IPS-20b (cell line): ENCODE data around the gene SLC25A34.

ENCODE experiments used
- H3K27ac ChIP-seq: one replicate; pipeline ENCODE4 v1.5.1; 2013; ENCODE audit warnings: low read length
- H3K27me3 ChIP-seq: 2 replicates; pipeline ENCODE4 v1.6.1; 2013; ENCODE audit warnings: mild to moderate bottlenecking, low read length, inconsistent platforms; ENCODE audit not compliant: insufficient read depth
- H3K36me3 ChIP-seq: 2 replicates; pipeline ENCODE4 v1.6.1; 2013; ENCODE audit warnings: low read depth, mild to moderate bottlenecking, inconsistent platforms, low read length, moderate library complexity; ENCODE audit not compliant: insufficient read depth
- H3K4me1 ChIP-seq: 2 replicates; pipeline ENCODE4 v1.6.1; 2013; ENCODE audit warnings: mild to moderate bottlenecking, control low read depth, inconsistent platforms, low read length, moderate library complexity; ENCODE audit not compliant: insufficient read depth
- H3K4me3 ChIP-seq: 2 replicates; pipeline ENCODE4 v1.5.1; 2013; ENCODE audit warnings: mild to moderate bottlenecking, low read length, inconsistent platforms
- H3K9ac ChIP-seq: 2 replicates; pipeline ENCODE4 v1.6.1; 2013; ENCODE audit warnings: low read depth, mild to moderate bottlenecking, inconsistent platforms, low read length, moderate library complexity
- H3K9me3 ChIP-seq: 2 replicates; pipeline ENCODE4 v1.6.1; 2013; ENCODE audit warnings: mild to moderate bottlenecking, low read depth, low read length, inconsistent platforms; ENCODE audit not compliant: insufficient read depth

The SLC25A34 gene

DNA sequence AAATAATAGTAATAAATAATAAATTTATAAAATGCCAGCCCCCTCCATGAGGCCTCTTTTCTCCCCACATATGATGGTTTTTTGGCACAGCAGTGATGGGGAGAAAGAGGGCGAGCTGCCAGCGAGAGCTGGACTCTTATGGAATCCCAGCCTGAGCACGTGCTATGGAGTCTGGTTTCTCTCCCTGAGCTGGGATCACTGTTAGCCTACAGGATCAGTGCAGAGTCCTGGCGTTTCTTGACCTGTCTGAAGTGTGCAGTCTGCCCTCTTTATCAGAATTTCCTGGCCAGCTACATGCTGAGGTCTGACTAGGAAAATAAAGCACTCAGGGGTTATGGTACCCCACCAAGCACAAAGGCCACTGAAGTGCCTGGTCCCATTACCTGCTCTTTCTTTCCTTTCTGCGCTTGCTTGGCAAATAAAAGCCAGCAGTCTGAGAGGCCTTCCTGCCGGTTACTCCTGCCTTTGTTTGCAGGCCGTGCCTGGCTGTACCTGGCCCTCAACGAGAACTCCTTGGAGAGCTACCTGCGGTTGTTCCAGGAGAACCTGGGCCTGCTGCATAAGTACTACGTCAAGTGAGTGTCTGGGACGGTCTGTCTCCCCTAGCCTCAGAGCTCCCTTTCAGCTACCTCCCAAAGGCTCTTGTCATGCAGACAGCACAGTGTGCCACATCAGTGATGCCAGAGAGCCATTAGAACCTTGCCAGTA lies 18.5 kb upstream of the SLC25A34 start:
- no peaks in the 10 kb centered on the region for H3K4me1 ChIP-seq
- H3K9me3 ChIP-seq: no peaks in the 10 kb centered on the region
- H3K36me3 ChIP-seq: peaks cover 53% of the 10 kb centered on the region
- H3K9ac ChIP-seq: no peak overlapping the region
- H3K4me3 ChIP-seq: no peak overlapping the region
- no peak overlapping the region for H3K27ac ChIP-seq
- no peaks in the 10 kb centered on the region for H3K27me3 ChIP-seq

DNA sequence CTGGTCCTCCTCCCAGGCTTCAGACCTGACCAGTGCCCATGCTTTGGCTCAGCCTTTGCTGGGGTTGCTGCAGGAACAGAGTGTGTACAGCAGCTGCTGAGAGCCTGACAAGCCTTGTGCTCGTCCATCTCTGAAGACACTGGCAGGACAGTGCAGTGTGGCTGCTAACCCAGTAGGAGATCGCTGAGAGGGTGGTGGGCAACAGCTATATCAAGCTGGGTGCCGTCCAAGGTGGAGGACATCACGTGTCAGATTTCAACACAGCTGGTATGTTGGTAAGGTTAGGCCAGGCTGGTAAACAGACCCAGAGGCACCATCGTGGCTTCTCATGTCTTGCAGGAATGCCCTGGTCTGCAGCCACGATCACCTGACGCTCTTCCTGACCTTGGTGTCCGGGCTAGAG lies 17.9 kb upstream of the SLC25A34 start:
- Histone ChIP-seq H3K4me3 (no peak overlapping the region), H3K36me3 (peaks cover 58% of the 10 kb centered on the region), H3K9ac (no peak overlapping the region), H3K4me1 (no peaks in the 10 kb centered on the region), H3K27me3 (no peaks in the 10 kb centered on the region), H3K9me3 (no peaks in the 10 kb centered on the region), H3K27ac (no peak overlapping the region)

DNA sequence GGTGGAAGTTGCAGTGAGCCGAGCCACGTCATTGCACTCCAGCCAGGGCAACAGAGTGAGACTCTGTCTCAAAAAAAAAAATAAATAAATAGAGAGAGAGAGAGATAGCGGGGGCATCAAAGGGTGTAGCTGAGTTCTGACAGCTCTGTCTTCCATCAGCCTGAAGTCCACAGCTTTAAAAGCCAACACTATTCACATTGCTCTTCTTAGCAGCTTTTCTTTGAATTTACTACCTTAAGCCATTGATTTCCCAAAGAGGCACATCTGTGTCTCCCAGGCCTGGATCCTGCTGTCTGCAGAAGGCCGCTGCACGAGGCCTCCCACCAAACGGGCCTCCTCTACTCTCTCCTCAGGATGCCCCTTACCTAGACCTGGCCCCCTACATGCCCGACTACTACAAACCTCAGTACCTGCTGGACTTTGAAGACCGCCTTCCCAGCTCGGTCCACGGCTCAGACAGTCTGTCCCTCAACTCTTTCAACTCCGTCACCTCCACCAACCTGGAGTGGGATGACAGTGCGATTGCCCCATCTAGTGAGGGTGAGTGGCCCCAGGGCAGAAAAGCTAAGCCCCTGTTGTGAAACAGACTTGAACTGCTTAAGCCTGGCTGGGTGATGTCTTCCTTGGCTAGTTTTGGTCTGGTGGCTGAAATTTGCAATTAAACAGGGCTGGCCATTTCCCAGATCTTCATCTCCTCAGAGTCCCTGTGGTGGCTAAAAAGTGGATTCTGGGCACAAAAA lies 16.5 kb upstream of the SLC25A34 start:
- Histone ChIP-seq H3K9ac (no peak overlapping the region), H3K36me3 (peaks cover 58% of the 10 kb centered on the region), H3K9me3 (no peaks in the 10 kb centered on the region), H3K4me1 (no peaks in the 10 kb centered on the region), H3K27ac (no peak overlapping the region), H3K27me3 (no peaks in the 10 kb centered on the region), H3K4me3 (no peak overlapping the region)

DNA sequence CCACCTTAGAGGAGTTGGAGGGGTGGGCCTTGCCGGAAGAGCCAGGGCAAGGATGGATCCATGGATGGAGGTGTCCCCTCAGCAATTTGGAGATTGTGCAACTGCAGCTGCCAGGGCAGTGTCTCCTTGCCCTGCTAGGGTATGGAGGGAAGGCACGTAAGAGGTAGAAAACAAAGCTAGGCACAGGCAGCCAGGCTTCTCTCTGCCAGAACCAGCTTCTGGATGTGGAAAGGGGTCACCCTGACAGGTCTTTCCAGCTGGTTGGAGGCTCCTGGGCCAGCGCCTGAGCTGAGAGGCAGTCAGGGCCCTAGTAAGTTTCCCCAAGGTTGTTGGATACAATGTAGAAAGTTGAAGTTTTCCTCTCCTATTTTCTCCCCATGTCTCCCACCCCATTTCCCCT lies 15.2 kb upstream of the SLC25A34 start:
- Histone ChIP-seq H3K9ac (no peak overlapping the region), H3K4me3 (no peak overlapping the region), H3K27ac (no peak overlapping the region), H3K36me3 (peaks cover 65% of the 10 kb centered on the region), H3K27me3 (no peaks in the 10 kb centered on the region), H3K4me1 (no peaks in the 10 kb centered on the region), H3K9me3 (no peaks in the 10 kb centered on the region)

DNA sequence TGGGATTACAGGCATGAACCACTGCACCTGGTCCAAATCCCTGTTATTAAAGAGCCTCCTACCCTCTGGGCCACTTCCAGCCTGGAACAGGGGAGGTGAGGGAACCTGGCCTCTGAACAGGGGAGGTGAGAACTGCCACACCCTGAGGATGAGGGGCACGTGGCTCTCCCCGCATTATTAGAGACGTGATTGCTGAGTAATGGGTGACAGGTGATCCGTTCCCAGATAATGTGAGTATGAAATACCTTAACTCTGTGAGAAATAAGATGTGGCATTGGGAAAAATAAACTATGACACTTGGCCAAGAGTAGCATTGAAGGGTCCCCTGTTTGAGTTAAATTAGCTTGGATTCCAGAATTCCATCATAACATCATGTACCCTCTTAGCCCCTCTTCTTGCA lies 13.6 kb upstream of the SLC25A34 start:
- H3K36me3 ChIP-seq: peaks cover 59% of the 10 kb centered on the region
- no peaks in the 10 kb centered on the region for H3K9me3 ChIP-seq
- no peak overlapping the region for H3K27ac ChIP-seq
- no peak overlapping the region for H3K4me3 ChIP-seq
- no peaks in the 10 kb centered on the region for H3K27me3 ChIP-seq
- H3K9ac ChIP-seq: no peak overlapping the region
- no peaks in the 10 kb centered on the region for H3K4me1 ChIP-seq

DNA sequence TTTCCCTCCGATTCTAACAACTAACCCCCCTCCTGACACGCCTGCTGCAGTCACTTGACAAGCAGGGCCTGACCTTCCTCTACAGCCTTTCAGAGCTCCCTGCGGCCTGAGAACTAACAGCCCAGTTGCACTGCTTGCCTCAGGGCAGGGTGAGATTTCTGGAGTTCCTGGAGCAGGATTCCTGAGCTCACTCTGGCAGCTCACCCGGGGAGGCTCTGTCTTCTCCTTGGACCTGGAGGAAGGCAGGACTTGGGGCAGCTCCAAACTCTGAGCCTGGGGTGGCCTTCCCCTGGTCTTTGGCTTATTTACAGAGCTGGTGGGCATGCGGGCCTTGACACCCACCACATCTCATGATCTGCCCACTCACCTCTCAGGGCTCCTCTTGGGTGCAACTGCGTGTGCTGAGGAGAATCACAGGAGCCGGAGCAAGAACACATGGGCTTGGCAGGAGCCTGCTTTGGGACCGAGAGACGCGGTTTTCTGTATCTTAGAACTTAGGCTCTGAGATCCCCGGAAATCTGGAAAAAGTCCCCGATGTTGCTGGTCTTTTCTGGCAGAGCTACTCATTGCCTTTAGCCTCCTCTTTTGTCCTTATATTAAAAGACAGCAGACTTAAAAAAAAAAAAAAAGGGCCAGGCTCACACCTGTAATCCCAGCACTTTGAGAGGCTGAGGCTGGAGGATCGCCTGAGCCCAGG lies 13.1 kb upstream of the SLC25A34 start:
- Histone ChIP-seq H3K36me3 (peaks cover 59% of the 10 kb centered on the region), H3K9ac (no peak overlapping the region), H3K4me3 (no peak overlapping the region)

DNA sequence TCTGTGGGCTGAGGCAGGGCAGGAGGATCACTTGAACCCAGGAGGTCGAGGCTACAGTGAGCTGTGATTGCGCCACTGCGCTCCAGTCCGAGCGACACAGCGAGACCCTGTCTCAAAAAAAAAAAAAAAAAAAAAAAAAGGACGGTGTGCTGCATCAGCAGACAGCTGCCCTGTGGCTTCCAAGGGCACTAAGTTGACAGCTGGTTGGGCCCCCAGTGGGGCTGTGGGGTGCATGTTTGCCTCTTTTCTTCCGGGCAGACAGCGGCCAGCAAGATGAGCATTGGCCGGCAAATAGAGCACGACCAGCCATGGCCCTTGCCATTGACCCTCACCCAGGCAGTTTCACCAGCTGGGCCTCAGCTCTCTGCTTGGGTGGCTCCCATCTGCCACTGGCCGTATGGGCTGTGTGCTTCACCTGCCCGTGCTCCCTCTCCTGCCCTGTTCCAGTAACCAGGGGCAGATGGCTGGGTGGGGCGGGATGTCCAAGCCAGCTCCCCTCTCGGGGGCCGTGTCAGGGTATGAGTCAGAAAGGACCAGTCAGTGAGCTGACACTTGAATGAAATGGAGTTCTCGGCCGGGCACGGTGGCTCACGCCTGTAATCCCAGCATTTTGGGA lies 12.3 kb upstream of the SLC25A34 start:
- Histone ChIP-seq H3K4me3 (no peak overlapping the region), H3K4me1 (no peaks in the 10 kb centered on the region), H3K9me3 (no peaks in the 10 kb centered on the region), H3K9ac (no peak overlapping the region), H3K27me3 (no peaks in the 10 kb centered on the region), H3K36me3 (peaks cover 60% of the 10 kb centered on the region), H3K27ac (no peak overlapping the region)

More for the DNA sequence above, 13.1 kb upstream of the SLC25A34 start:
- Histone ChIP-seq H3K27me3 (no peaks in the 10 kb centered on the region), H3K9me3 (no peaks in the 10 kb centered on the region), H3K27ac (no peak overlapping the region), H3K4me1 (no peaks in the 10 kb centered on the region)

DNA sequence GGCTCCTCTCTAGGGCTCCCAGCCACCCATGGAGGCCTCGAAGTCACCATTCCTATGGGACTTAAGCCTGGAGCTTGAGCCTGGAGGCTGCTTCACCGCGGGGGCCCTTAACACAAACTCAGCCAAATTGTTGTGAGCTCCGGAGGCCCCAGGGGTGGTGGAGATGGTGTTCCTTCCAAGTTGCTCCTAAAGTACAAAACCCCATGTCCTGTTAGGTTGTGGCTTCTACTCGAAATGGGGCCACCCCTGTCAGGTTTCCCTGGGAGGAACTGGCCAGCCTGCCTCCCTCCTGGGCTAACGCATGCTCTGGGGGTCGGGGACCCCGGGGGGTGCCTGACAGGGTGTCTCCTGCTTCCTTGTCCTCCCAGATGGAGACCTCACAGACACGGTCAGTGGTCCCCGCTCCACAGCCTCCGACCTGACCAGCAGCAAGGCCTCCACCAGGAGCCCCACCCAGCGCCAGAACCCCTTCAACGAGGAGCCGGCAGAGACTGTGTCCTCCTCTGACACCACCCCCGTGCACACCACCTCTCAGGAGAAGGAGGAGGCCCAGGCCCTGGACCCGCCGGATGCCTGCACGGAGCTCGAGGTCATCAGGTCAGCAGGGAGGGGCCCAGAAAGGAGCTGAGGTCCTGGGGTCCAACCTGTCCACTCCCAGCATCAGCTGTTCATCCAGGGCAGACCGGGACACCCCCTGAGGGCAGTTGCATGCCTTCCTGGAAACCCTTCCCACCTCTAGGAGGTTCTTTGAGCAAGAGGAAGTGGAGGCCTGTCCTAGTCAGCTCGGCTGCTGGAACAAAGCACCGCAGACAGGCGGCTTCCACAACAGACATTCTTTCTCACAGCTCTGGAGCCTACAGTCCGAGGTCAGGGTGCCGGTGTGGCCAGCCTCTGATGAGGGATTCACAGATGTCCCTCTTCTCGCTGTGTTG lies 10.8 kb upstream of the SLC25A34 start:
- Histone ChIP-seq H3K36me3 (peaks cover 49% of the 10 kb centered on the region), H3K4me3 (no peak overlapping the region), H3K9ac (no peak overlapping the region), H3K27ac (no peak overlapping the region), H3K27me3 (no peaks in the 10 kb centered on the region), H3K9me3 (no peaks in the 10 kb centered on the region), H3K4me1 (no peaks in the 10 kb centered on the region)

DNA sequence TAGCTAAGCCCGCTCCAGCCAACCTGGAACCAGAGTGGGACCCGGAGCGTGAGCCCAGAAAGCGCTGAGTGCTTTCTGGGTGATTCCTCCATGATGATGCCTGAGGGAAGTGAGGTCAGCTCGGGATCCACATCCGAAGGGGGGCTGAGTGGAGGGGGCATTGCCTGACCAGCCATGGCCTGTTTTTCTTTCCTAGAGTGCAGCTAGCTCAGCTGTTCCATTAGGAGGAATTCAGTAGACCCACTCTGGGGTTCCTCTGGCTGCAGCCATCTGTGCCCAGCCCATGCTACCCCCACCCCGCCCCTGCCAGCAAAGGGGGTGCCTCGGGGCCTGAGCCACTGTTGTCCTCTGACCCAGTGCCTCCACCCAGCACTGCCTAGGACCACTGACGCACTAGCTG lies 9.6 kb upstream of the SLC25A34 start:
- H3K36me3 ChIP-seq: peaks cover 50% of the 10 kb centered on the region
- no peak overlapping the region for H3K4me3 ChIP-seq
- H3K27me3 ChIP-seq: no peaks in the 10 kb centered on the region
- H3K9me3 ChIP-seq: no peaks in the 10 kb centered on the region
- no peak overlapping the region for H3K9ac ChIP-seq
- H3K4me1 ChIP-seq: no peaks in the 10 kb centered on the region
- no peak overlapping the region for H3K27ac ChIP-seq

DNA sequence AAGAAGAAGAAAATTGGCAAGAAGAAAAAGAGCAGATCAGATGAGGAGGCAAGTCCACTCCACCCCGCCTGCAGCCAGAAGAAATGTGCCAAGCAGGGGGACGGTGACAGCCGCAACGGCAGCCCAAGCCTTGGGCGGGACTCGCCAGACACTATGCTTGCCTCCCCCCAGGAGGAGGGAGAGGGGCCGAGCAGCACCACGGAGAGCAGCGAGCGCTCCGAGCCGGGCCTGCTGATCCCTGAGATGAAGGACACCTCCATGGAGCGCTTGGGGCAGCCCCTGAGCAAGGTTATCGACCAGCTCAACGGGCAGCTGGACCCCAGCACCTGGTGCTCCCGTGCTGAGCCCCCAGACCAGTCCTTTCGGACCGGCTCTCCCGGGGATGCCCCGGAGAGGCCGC lies 9.0 kb upstream of the SLC25A34 start:
- no peaks in the 10 kb centered on the region for H3K9me3 ChIP-seq
- no peak overlapping the region for H3K4me3 ChIP-seq
- peaks cover 49% of the 10 kb centered on the region for H3K36me3 ChIP-seq
- no peaks in the 10 kb centered on the region for H3K27me3 ChIP-seq
- no peaks in the 10 kb centered on the region for H3K4me1 ChIP-seq
- no peak overlapping the region for H3K27ac ChIP-seq
- H3K9ac ChIP-seq: no peak overlapping the region

DNA sequence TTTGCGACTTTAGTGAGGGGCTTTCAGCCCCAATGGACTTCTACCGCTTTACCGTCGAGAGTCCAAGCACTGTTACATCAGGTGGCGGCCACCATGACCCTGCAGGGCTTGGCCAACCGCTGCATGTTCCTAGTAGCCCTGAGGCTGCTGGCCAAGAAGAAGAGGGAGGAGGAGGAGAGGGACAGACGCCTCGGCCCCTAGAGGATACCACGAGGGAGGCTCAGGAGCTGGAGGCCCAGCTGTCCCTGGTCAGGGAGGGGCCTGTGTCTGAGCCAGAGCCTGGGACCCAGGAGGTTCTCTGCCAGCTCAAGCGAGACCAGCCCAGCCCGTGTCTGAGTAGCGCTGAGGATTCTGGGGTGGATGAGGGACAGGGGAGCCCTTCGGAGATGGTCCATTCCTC lies 8.6 kb upstream of the SLC25A34 start:
- H3K27me3 ChIP-seq: no peaks in the 10 kb centered on the region
- no peak overlapping the region for H3K4me3 ChIP-seq
- no peak overlapping the region for H3K27ac ChIP-seq
- peaks cover 52% of the 10 kb centered on the region for H3K36me3 ChIP-seq
- no peaks in the 10 kb centered on the region for H3K4me1 ChIP-seq
- no peak overlapping the region for H3K9ac ChIP-seq
- no peaks in the 10 kb centered on the region for H3K9me3 ChIP-seq
